ENCODE data around the gene TLR10. TPM values are rescaled to one million over a fixed set of nuclear protein-coding genes. Genes with fewer than 3 reads are reported as not detected.

Gene TLR10
- total and polyA plus RNA-seq, 9 of the 15 experiments (the other 6 are each of a cell fraction or from before 2014, with no cell fraction given) = 0.03 to 0.05 TPM; not detected in 7

- TF ChIP-seq ZNF639 (CRISPR knock-in tag; conservative IDR thresholded peaks at IDR 0.05 in 1 of 2, IDR thresholded peaks at IDR 0.05 in 1 of 2) = 0 out of 4 replicates have a peak, but pooled peaks of 1 of the 2 experiments have one; percentile 39
- peak; percentile 87 for TF ChIP-seq ZNF592 (IDR thresholded peaks at IDR 0.05)
- TF ChIP-seq THAP12 (CRISPR knock-in tag; IDR thresholded peaks at IDR 0.05) = no peak
- TF ChIP-seq SRSF7 (optimal IDR thresholded peaks at IDR 0.05; ENCODE audit: low read depth, low read length) = no peak
Measured at GRCh38 chr4:38802561-38803355, 20.0 kb upstream of the TLR10 start (continued).

Measured in K562 (cell line).